Measurements from ENCODE around the gene CXorf58. TPM values are rescaled to one million over a fixed set of nuclear protein-coding genes. Genes with fewer than 3 reads are reported as not detected.
"Not testable (repeated sequence)": the region's sequence is repeated elsewhere in the genome, so short reads cannot be mapped to it uniquely, and the experiment has no call there.

CXorf58 gene, protein sequence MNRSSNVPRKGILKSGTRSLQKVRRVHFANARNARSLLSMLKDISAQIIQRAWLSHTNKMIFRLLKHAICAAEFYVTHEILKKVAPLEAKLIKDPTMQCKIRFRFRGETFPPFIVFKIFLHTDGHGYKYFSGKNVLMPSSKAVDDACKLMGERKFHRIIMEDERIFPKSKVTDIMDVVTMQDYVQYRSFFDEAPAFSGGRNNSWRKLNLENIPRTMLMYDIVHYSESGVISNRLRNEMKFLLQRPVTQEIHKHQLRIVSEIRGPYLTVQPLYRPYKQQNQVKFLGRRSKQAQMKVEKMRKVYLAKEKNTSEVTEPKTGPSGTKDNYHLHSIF
- not detected for polyA plus RNA-seq

GRCh38 chrX:23907498-23908218, at the start of gene CXorf58, which contains the start of gene APOO:
CXorf58 (plus strand) TSS chrX:23908006; CDS start chrX:23910303, 2,297 bp downstream.
APOO (minus strand) TSS chrX:23907938; CDS start chrX:23907702, 236 bp downstream.
- H3K9me3 Mint-ChIP-seq: no peaks in the 10 kb centered on the region
- H3K27ac Mint-ChIP-seq: peak within 1 kb of the TSS; percentile 85 to 92 (median 88)
- peaks cover 4 to 8% (median 6%) of the 10 kb centered on the region in 3 donors for H3K27me3 Mint-ChIP-seq (ENCODE audit: low read depth in 3 of 3)
- H3K4me1 Mint-ChIP-seq: peaks cover 11 to 12% of the 10 kb centered on the region in 2 donors
- peak within 1 kb of the TSS; percentile 76 to 84 (median 80) for H3K4me3 Mint-ChIP-seq
- no peaks in the 10 kb centered on the region for H3K36me3 Mint-ChIP-seq
- peak; percentile 89 to 93 (median 92) for DNase-seq

- not testable (repeated sequence) for DNase-seq; H3K4me1 Mint-ChIP-seq; H3K27me3 Mint-ChIP-seq (ENCODE audit: low read depth in 3 of 3); H3K27ac Mint-ChIP-seq; H3K4me3 Mint-ChIP-seq; H3K9me3 Mint-ChIP-seq; H3K36me3 Mint-ChIP-seq
These were observed 48.6 kb upstream of the CXorf58 start for GRCh38 chrX:23859238-23859637.

GRCh38 chrX:23861215-23861896, 46.5 kb upstream of the CXorf58 start:
- Mint-ChIP-seq H3K36me3 (peaks cover 0 to 7% (median 5%) of the 10 kb centered on the region in 3 donors), H3K9me3 (no peaks in the 10 kb centered on the region), H3K4me1 (peaks cover 0 to 4% of the 10 kb centered on the region in 2 donors), H3K4me3 (no peak overlapping the region), H3K27me3 (ENCODE audit: low read depth in 3 of 3) (no peaks in the 10 kb centered on the region), H3K27ac (no peak overlapping the region)
- no peak for DNase-seq

GRCh38 chrX:23861952-23862351, 45.9 kb upstream of the CXorf58 start:
- H3K36me3 Mint-ChIP-seq; DNase-seq; H3K27ac Mint-ChIP-seq; H3K4me3 Mint-ChIP-seq; H3K27me3 Mint-ChIP-seq (ENCODE audit: low read depth in 3 of 3); H3K4me1 Mint-ChIP-seq; H3K9me3 Mint-ChIP-seq: not testable (repeated sequence)

DNA sequence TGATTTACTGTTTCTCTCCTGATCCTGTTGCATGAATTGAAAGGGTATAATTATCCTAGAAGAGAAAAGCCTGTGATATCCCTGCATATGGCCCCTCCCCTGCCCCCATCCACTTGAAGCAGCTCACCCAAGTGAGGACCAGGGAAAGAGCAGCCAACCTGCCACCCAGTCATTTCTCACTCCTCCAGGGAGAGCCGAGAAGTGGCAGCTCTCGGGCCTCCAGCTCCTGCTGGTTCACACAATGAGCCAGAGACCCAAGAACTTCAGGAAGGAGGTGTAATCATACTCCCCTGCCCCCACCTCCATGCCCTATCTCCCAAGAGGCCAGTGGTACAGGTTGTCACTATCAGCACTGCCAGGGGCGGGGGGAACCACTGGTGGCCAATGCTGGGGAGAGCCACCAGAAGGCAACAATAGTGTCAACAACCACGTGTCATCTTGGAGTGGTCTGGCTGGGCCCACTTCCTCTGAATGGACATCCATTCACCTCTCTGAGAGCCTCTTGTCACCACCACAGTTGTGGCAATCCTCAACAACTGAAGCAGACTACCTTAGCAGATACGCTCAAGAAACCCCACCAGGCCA, 43.0 kb upstream of the CXorf58 start:
- Mint-ChIP-seq H3K9me3 (no peaks in the 10 kb centered on the region), H3K27me3 (ENCODE audit: low read depth in 3 of 3) (no peaks in the 10 kb centered on the region), H3K36me3 (peaks cover 0 to 6% (median 5%) of the 10 kb centered on the region in 3 donors), H3K4me3 (no peak overlapping the region), H3K4me1 (peaks cover 0 to 4% of the 10 kb centered on the region in 2 donors), H3K27ac (no peak overlapping the region)
- no peak for DNase-seq

- no peaks in the 10 kb centered on the region for H3K4me1 Mint-ChIP-seq
- H3K4me3 Mint-ChIP-seq: no peak overlapping the region
- H3K27ac Mint-ChIP-seq: no peak overlapping the region
- no peaks in the 10 kb centered on the region for H3K9me3 Mint-ChIP-seq
- DNase-seq: no peak
- H3K36me3 Mint-ChIP-seq: peaks cover 0 to 9% (median 4%) of the 10 kb centered on the region in 3 donors
- H3K27me3 Mint-ChIP-seq (ENCODE audit: low read depth in 3 of 3): no peaks in the 10 kb centered on the region
These were observed 37.8 kb upstream of the CXorf58 start for GRCh38 chrX:23870041-23870440.

- H3K27ac Mint-ChIP-seq: no peak overlapping the region
- H3K27me3 Mint-ChIP-seq (ENCODE audit: low read depth in 3 of 3): no peaks in the 10 kb centered on the region
- peaks cover 0 to 9% (median 4%) of the 10 kb centered on the region in 3 donors for H3K36me3 Mint-ChIP-seq
- no peaks in the 10 kb centered on the region for H3K4me1 Mint-ChIP-seq
- H3K9me3 Mint-ChIP-seq: no peaks in the 10 kb centered on the region
- H3K4me3 Mint-ChIP-seq: no peak overlapping the region
- no peak for DNase-seq
These were observed 35.8 kb upstream of the CXorf58 start for GRCh38 chrX:23871905-23872546.

DNA sequence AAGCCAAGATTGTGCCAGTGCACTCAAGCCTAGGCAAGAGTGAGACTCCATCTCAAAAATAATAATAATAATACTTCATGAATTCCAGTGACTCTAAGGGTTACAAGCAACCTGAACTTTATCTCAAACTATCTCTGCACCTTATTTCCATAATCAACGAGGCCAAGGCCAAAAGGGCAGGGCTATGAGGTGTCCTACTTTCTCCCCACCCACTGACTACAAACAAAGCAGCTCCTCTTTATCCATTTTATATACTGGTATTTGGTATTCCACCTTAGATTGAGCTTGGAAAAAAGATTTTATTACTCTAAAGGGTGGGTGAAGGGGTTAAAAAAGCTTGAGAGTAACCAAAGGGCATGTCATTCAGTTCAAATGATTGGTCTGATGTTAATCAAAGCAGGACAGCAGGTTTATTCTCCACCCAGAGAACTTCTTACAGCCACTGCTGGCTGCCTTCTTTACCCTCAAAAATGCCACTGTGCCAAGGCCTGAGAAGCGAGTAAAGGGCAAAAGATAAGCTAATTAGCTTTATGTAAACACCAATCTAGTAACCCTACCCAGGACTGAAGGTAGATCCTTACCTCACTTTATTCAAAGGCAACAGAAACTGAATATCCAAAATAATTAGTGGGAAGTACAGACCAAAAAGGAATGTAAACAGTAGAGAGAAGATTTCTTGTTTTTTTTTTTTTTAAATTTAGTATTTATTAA, 28.3 kb upstream of the CXorf58 start:
- Mint-ChIP-seq H3K9me3 (no peaks in the 10 kb centered on the region), H3K27ac (no peak overlapping the region), H3K27me3 (ENCODE audit: low read depth in 3 of 3) (peaks cover 0 to 3% (median 2%) of the 10 kb centered on the region in 3 donors), H3K4me1 (no peaks in the 10 kb centered on the region), H3K36me3 (peaks cover 0 to 7% (median 0%) of the 10 kb centered on the region in 3 donors), H3K4me3 (no peak overlapping the region)
- no peak for DNase-seq

DNA sequence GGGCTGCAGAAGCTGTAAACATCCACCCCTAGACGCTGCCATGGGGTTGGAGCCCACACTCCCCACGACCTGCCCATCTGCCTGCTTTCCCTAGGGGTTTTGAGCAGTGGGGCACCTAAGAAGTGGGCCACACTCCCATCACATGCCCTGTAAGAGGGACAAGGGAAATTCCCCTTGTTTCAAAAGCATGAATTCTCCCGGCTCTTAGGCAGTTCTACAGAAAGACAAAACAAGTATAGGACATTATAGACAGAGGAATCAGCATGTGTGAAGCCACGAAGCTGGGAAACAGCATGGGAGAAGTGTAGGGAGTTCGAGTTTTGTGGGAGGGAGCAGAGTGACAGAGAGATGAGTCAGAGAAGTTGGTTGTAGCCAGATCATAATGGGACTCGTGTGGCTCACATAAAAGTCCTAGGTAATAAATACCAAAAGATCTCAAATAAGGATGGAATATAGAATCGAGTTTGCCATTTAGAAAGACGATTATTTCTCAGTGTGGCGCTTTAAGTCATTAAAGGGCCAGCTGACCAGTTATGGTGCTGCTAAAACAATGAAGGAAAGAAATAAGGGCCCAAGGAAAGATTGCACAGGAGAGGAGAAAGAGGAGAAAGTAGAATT, 24.0 kb upstream of the CXorf58 start:
- Mint-ChIP-seq H3K27me3 (ENCODE audit: low read depth in 3 of 3) (peaks cover 0 to 2% (median 0%) of the 10 kb centered on the region in 3 donors), H3K4me3 (no peak overlapping the region), H3K36me3 (peaks cover 0 to 9% (median 0%) of the 10 kb centered on the region in 3 donors), H3K4me1 (peaks cover 12 to 15% of the 10 kb centered on the region in 2 donors), H3K27ac (peak overlapping the region in 1 of 6 donors; percentile 36), H3K9me3 (no peaks in the 10 kb centered on the region)
- DNase-seq: no peak

GRCh38 chrX:23884427-23885024, 23.3 kb upstream of the CXorf58 start:
- H3K36me3 Mint-ChIP-seq: peaks cover 0 to 9% (median 0%) of the 10 kb centered on the region in 3 donors
- peaks cover 12 to 15% of the 10 kb centered on the region in 2 donors for H3K4me1 Mint-ChIP-seq
- H3K27me3 Mint-ChIP-seq (ENCODE audit: low read depth in 3 of 3): peaks cover 0 to 2% (median 0%) of the 10 kb centered on the region in 3 donors
- no peak overlapping the region for H3K27ac Mint-ChIP-seq
- no peaks in the 10 kb centered on the region for H3K9me3 Mint-ChIP-seq
- H3K4me3 Mint-ChIP-seq: no peak overlapping the region
- DNase-seq: no peak

DNA sequence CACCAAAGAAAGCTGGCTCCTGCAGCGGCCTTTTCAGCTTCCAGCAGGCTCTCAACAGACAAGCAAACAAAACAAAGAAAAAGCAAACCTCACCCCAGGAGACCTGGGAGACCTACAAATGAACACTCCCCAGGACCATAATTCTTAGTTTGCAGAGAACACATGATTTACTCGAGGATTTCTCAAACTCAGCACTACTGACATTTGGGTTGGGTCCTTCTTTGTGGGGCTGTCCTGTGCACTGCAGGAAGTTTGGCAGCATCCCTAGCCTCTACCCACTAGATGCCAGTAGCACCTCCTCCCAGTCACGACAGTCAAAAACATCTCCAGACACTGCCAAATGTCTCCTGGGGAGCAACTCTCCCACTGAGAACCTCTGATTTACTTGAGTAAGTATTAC, 22.0 kb upstream of the CXorf58 start:
- Mint-ChIP-seq H3K4me1 (peaks cover 12 to 15% of the 10 kb centered on the region in 2 donors), H3K4me3 (no peak overlapping the region), H3K9me3 (no peaks in the 10 kb centered on the region), H3K27ac (no peak overlapping the region), H3K27me3 (ENCODE audit: low read depth in 3 of 3) (peaks cover 0 to 2% (median 0%) of the 10 kb centered on the region in 3 donors), H3K36me3 (peaks cover 0 to 9% (median 0%) of the 10 kb centered on the region in 3 donors)
- DNase-seq: no peak

DNA sequence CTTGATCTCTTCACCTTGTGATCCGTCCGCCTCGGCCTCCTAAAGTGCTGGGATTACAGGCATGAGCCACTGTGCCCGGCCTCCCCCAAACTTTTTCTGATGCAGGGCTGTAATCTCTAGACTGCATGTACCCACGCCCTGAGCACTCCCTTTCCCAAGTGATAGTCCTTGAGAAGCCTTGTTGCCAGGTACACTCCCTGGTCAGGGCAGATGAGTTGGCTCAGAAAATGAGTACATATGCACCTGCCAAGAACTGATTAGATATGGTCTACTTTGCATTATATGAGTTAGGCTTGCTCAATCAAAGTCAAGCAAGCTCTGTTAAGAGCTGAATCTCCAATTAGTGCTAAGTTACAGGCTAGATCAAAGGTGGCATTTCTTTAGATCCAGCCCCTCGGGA, 20.4 kb upstream of the CXorf58 start:
- H3K4me3 Mint-ChIP-seq: no peak overlapping the region
- H3K27ac Mint-ChIP-seq: no peak overlapping the region
- H3K27me3 Mint-ChIP-seq (ENCODE audit: low read depth in 3 of 3): peaks cover 0 to 2% (median 0%) of the 10 kb centered on the region in 3 donors
- no peak for DNase-seq
- H3K36me3 Mint-ChIP-seq: peaks cover 0 to 9% (median 0%) of the 10 kb centered on the region in 3 donors
- peaks cover 12 to 15% of the 10 kb centered on the region in 2 donors for H3K4me1 Mint-ChIP-seq
- no peaks in the 10 kb centered on the region for H3K9me3 Mint-ChIP-seq
